Bladder microvascular endothelial cell (primary cell): Measurements from ENCODE around the gene OCRL. TPM values are rescaled to one million over a fixed set of nuclear protein-coding genes. Genes with fewer than 3 reads are reported as not detected.

ENCODE experiments used
- total RNA-seq: library from RNA; depleted of rRNA; stranded (reverse); fragments of >200 nt; gene quantifications from 2 replicates; pipeline ENCODE4 v1.2.3, GENCODE V29; 2014

The OCRL gene
- total RNA-seq: 7.8 and 20.0 TPM in 2 replicates

DNA sequence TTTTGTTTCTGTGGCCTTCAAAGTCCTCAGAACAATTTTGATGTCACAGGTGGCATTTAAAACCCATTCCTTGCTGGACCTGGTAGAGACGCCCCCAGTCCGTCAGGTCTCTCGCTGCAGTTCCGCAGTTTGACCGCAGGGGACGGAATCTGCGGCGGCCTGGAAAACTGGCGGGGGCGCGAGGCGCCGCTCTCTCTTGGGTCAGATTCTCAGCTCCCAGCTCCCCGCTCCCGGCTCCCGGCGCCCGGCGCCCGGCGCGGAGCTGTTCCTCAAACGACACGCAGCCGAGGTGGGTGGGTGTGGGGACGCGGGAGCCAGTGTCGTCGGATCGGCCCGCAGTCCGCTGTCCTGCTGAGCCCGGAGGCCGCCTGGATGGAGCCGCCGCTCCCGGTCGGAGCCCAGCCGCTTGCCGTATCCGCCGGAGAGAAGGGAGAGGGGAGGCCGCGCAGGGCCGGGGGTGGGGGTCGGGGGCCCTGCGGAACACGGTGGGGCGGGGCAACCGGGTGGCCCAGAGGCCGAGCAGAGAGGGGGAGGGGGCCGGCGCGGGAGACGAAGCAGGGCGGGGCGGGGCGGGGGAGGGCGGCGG lies at the start of gene OCRL:
Gene OCRL (plus strand): TSS at position 192 of the 586 bp plus-strand sequence. CDS start 181 bp downstream, at position 373.

DNA sequence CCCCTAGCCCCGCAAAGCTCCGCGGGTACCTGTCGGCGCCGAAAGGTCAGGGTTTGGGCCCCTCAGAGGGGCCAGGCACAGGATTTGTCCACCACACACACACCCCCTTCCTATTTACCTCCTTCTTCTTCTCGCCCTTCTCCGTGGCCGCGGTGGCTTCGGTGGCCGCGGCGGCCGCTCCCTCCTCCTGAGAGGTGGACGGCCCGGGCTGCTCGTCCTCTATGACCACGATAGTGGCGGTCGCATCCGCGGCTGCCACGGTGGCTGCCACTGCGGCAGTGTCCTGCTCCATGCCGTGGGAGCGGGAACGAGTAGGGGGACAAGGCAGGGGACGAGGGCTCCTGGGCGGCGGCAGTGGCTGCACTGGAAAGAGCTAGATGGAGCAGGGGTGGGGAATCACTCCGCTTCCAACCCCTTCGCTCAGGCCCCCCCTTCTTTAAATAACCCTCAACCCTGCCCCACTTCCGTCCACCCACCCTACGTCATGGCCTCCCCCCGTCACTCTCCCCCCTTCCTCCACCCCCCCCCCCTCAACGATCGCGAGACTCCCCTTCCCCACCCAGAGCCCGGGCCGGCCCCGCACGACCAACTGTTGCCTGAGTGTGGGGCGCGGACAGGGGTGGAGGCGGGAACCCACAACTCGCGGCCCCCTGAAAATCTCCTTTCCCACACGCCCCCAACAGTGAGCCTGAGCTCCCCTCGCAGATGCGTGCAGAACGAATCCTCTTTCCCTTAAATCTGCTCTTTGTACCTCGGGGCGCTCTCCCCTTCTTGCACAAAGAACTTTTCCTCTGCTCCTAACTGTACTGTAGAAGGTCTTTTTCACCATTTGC lies 16.8 kb upstream of the OCRL start, which contains the start of gene SMARCA1:
Gene SMARCA1 (minus strand): TSS at position 412 of the 833 bp plus-strand sequence. CDS start 120 bp downstream, at position 292.

Other genes starting within 250 kb of the OCRL start
- gene SMARCA1, start 16.8 kb upstream of the OCRL start, total RNA-seq: 14.2 and 31.3 TPM in 2 replicates
- gene APLN, start 114.7 kb downstream of the OCRL start, total RNA-seq: 213 TPM in 2 replicates
- not detected in 2 replicates for gene XPNPEP2, start 198.7 kb downstream of the OCRL start, total RNA-seq
- not detected in 2 replicates for gene SASH3, start 239.7 kb downstream of the OCRL start, total RNA-seq